Upper lobe of left lung (tissue), 4 donors: ENCODE results near the gene ZAP70.

Source experiments
- EP300 ChIP-seq, 4 donors: sonication (generic); formaldehyde crosslinking; IDR thresholded peaks; one replicate each; pipeline ENCODE4 v1.5.1; 2017; ENCODE audit warnings: antibody characterized with exemption in 4 of 4, control low read depth in 2 of 4
- POLR2A ChIP-seq, 4 donors: fragments of 450-650 bp; IDR thresholded peaks; one replicate each; pipeline ENCODE4 v1.5.1; 2016 to 2017; ENCODE audit warnings: antibody characterized with exemption in 4 of 4, mild to moderate bottlenecking in 2 of 4
- TF ChIP-seq, protein P1 (sequence below), 6 experiments: fragments of 450-650 bp in 4 of 6; fragments of 200-600 bp in 2 of 6; sonication (generic) in 2 of 6; IDR thresholded peaks; one replicate each; pipeline ENCODE4 v1.5.1; 2016 to 2019; ENCODE audit warnings: antibody characterized with exemption in 6 of 6

DNA sequence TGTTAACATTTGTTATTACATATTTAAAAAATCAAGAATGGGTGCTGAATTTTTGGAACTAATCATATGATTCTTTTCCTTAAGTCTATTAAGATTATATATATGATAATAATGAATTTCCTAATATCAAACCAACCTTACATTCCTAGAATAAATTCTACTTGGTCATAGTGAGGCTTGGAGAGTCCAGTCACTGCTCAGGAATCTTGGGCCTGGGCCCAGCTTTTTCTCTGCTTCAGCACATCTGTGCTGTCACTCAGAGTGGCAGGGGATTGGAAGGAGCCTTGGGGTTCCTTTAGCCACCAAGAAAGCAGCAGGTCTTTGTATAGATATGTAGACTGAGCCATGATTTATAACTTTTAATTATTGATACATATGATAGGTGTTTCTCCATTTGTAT, 19.9 kb upstream of the ZAP70 start:
- TF ChIP-seq, protein P1, sequence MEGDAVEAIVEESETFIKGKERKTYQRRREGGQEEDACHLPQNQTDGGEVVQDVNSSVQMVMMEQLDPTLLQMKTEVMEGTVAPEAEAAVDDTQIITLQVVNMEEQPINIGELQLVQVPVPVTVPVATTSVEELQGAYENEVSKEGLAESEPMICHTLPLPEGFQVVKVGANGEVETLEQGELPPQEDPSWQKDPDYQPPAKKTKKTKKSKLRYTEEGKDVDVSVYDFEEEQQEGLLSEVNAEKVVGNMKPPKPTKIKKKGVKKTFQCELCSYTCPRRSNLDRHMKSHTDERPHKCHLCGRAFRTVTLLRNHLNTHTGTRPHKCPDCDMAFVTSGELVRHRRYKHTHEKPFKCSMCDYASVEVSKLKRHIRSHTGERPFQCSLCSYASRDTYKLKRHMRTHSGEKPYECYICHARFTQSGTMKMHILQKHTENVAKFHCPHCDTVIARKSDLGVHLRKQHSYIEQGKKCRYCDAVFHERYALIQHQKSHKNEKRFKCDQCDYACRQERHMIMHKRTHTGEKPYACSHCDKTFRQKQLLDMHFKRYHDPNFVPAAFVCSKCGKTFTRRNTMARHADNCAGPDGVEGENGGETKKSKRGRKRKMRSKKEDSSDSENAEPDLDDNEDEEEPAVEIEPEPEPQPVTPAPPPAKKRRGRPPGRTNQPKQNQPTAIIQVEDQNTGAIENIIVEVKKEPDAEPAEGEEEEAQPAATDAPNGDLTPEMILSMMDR (IDR thresholded peaks at IDR 0.05), result no peak
- TF ChIP-seq POLR2A (IDR thresholded peaks at IDR 0.05), result no peak
- no peak for TF ChIP-seq EP300 (IDR thresholded peaks at IDR 0.05)
